DMS79 (cell line): Measurements from ENCODE around the gene NPFFR1.
"Not testable (repeated sequence)": the region's sequence is repeated elsewhere in the genome, so short reads cannot be mapped to it uniquely, and the experiment has no call there.

Source experiments
- DNase-seq: peaks from one replicate; lab custom pipeline; 2025; lab: John Stamatoyannopoulos, UW

The NPFFR1 gene

DNA sequence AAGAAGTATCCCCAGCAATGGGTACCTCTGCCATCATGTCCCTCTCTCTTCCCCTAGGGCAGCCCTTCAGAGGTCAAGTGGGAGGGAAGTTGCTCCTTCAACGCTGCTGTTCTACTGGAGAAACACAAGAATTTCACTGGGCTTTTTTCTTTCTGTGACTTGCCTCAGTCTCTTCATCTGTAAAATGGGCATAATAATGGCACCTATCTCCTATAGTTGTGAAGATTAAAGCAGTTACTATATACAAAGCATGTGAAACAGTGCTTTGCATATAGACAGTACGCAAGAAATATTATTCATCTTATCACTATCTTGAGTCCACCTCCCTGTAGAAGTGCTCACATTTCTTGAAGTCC, 1.6 kb upstream of the NPFFR1 start:
- DNase-seq: no peak

DNA sequence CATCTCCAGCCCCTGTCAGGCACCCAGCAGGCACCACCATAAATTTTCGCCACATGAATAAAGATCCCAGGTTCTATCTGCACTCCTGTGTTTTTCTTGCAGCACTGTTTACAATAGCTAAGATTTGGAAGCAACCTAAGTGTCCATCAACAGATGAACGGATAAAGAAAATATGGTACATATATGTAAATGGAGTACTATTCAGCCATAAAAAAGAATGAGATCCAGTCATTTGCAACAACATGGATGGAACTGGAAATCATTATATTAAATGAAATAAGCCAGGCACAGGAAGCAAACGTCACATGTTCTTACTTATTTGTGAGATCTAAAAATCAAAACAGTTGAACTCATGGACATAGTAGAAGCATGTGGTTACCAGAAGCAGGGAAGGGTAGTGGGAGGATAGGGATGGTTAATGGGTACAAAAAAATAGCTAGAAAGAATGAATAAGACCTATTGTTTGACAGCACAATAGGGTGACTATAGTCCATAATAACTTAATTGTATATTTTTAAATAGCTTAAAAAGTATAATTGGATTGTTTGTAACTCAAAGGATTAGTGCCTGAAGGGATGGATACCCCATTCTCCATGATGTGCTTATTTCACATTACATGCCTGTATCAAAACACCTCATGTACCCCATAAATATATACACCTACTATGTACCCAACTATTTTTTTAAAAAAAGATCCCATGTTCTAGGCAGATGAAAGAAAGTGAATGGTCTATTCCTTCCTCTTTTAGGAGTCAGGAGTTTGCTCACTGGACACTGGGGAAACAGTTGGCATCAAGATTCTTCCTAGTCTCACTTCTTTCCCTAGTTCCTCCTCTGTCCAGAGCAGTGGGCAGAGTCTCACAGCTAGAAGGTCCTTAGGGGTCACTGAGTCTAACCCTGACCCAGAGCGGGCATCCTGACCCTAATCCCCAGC, 1.0 kb upstream of the NPFFR1 start:
- DNase-seq: no peak

DNA sequence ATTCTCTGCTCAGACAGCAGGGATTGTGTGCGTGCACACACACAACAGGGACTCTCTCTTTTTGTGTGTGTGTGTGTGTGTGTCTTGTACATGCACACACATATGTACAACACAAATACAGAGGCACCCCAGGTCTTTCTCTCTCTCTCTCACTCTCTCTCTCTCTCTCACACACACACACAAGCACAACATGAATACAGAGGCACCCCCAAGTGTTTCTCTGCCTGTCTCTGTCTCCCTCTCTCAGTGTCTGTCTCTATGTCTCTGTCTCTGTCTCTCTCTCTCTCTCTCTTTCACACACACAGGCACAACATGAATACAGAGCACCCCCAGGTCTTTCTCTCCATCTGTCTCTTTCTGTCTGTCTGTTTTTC, 746 bp downstream of the NPFFR1 start:
- DNase-seq: no peak

DNA sequence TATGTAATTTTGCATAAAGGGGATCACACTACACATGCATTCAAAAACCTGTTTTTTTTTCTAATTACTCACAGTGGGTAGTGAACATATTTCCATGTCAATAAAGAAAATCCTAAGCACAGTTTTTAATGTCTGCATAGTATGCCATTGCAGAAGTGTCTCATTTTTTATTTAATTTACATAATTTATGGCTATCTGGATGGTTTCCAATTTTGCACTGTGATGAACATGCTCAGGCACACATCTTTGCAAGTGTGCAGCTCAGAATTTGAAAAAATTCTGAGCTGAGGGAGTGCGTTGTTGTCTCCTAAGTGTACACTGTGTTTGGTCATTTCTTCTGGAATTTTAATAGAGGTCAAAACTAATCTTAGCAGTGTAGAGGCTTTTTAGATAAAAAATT, 2.2 kb downstream of the NPFFR1 start:
- DNase-seq: no peak

DNA sequence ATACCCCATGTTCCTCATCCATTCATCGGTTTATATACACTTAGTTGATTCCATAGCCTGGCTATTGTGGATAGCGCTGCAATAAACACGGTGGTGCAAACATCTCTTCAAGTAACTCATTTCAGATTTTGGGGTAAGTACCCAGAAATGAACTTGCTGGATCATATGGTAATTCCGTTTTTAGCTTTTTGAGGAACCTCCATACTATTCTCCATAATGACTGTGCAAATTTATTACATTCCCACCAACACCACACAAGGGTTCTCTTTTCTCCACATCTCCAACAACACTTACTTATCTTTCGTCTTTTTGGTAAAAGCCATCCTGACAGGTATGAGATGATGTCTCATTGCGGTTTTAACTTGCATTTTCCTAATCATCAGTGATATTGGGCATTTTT, 3.7 kb downstream of the NPFFR1 start:
- no peak for DNase-seq

DNA sequence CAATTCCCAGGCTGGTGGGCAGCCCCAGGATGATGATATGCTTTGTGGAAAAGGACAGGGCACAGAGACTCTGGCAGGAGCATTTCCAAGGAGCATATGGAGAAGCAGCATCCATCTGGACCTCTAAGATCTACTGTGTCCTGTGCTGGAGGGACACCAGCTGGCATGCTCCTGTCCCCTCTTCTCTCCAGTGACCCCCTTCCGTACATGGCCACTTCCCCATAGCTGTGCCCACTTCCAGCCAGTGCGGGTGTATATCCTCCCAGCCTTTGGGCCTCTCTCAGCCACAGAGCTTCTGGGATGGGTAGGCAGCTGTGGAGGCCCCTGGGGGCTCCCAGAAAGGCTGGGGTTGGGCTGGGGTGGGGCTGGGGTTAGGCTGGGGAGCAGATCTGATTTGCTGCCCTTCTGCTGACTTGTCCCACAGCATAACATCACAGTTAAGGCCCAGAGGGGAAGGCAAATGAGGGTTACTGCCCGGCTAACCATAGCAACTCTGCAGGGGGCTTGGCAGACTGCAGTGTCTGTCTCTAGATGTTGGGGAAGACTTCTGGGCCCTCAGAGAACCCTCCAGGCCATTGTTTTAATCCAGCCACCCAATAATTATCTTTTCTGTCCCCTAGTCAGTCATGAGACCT, 6.3 kb downstream of the NPFFR1 start:
- DNase-seq: no peak

DNA sequence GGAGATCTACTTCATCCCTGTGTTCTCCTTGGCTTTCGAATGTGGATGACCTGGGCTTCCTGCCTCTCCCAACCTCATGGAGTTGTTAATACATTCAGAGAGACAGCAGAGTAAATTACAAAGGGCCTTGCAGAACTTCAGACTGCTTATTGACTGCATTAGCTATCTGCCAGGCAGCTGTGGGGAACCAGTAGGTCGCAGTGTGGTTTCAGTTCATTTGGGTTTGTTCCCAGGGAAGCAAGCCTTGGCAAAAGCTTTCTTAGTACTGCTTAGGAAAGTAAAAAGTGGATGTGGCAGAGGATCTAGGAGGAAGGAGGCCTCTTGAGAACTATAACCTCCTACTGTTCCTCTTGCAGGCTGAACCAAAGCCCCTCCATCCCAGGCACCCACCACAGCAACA, 9.2 kb downstream of the NPFFR1 start:
- no peak for DNase-seq

DNA sequence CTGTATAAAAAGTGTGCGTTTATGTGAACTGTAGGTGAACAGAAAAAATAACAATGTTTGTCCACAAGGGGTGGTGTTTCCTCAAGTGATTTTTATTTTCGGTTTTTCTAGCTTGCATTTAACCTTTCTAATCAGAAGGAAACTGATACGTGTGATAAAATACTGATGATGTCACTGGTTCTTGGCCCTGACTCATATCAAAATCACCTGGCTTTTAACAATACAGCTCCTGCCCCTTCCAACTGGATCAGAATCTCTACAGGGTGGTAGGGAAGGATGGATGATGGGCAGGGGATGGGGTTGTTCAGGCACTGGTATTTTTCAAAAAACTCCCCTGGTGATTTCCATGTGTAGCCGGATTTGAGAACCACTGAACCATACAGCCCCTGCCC, 10.9 kb downstream of the NPFFR1 start:
- no peak for DNase-seq

DNA sequence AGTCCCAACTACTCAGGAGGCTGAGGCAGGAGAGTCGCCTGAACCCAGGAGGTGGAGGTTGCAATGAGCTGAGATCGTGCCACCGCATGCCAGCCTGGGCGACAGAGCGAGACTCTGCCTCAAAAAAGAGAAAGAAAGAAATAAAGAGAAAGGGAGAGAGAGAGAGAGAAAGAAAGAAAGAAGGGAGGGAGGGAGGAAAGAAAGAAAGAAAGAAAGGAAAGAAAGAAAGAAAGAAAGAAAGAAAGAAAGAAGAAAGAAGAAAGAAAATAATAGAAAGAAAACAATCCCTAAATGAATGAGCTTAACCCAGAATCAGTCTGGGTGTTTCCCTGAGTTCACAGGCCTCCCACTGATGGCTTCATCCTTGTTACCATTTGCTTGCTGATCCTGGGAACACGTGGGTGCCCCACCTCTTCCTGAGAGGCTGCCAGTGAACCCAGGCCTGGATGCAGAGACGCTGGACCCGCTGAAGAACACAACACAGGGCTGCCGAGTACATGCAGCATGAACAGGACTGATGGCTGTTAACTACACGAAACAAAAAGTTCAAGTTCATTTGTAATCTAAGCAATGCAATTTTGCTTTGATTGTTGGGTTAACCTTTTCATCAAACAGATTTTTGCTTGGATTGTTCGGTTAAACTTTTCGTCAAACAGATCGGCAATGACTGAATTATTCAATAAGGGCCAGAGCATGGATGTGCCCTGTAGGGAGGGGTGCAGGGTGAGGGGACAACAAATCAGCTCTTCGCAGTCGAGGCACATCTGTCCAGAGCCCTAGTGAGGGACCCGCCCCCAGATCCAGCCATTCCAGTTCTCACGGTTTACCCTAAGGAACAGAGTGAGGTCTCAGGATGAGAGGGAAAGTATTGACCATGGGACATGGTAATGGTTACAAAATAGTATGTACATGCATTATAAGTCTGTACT, 11.5 kb downstream of the NPFFR1 start:
- no peak for DNase-seq

DNA sequence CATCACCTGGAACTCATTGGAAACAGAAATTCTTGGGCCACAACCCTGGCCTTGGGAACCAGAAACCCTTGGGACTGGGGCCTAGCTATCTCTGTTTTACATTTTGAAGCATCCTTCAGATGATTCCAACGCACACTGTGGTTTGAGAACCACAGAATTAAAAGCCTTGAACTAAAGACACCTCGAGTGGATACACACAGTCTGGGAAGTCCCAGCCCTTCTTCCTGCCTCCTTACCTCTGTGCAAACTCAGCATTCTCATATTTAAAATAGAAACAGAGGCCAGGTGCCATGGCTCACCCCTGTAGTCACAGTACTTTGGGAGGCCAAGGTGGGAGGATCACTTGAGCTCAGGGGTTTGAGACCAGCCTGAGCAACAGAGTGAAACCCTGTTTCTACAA, 12.9 kb downstream of the NPFFR1 start:
- no peak for DNase-seq

DNA sequence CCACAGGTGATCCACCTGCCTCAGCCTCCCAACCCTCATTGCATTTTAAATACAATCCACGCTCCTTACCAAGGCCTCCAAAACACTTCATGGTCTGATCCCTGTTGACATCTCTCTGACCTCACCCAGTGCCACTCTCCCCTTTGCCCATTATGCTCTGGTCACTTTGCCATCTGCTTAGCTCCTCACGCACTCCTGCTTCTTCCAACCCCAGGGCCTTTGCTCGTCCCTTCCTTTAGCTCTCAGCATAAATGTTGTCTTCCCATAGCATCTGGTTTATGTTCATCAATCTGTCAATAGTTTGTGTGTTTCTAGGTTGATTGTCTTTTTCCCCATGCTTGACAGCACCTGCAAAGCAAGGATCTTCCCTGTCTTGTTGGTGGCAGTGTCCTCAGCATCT, 14.1 kb downstream of the NPFFR1 start:
- DNase-seq: no peak

DNA sequence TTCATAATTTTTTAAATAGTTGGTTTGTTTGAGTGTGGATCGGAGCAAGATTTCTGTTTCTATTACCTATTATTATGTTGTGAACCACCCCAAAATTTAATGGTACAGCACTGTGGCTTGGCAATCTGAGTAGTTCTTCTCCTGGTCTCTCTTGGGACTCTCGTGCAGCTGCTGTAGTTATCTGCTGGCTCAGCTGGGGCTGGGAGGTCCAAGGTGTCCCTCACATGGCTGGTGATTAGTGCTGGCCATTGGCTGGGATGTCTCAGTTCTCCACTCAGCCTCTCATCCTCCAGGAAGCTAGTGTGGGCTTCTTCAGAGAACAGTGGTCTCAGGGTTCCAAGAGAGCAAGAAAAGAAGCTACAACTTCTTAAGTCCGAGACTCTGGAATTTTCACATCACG, 15.4 kb downstream of the NPFFR1 start:
- DNase-seq: no peak

DNA sequence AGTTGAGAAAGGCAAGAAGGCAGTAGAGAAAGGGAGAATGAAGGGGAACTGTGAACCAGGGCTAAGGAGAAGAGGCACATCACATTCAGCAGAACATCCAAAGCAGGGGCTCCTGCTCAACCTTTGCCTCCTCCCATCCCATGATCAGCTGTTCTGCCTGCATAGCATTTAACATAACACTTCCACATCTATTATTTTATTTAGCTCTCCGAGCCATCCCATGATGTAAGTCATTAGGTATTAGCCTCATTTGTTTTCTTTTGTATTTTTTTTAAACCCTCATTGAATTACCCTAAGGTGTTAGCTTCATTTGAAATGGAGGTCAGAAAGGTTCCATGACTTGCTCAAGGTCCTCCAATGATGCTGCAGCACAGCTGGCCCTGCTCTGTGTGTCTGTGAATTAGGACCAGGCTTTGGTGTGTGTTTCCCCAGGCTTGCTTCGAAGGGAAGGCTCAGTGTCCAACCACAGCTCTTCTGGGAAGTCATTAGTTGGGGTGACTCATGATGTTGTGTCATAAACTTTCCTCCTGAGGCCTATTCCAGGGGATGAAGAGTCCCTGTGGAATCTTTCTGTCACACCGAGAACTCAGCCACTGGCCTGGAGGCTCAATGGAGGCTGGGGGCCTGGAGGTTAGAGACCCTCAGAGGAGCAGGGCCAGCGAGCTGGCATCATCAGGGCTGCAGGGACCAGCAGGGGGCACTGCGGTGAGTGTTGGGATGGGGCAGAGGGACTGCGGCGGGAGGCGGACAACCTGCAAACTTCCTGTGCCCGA, 16.5 kb downstream of the NPFFR1 start:
- no peak for DNase-seq

DNA sequence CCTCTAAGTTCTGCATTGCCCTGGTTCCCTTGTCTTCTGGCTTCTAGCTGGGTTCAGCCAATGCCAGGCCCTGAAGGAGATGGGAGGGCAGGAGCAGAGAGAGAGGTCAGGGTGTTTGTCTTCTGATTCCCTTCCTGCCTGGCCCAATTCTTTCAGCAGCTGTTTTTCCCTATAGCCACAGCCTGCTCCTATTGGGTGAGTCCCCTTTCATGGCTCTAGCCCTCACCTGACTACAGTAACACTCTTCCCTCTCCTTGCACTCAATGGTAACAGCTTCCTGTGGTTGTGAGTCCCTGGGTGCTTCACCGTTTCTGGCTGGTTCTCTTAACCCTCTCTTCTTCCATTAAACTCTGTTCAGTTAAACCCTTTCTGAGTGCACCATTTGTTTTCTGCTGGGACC, 17.1 kb downstream of the NPFFR1 start:
- no peak for DNase-seq

DNA sequence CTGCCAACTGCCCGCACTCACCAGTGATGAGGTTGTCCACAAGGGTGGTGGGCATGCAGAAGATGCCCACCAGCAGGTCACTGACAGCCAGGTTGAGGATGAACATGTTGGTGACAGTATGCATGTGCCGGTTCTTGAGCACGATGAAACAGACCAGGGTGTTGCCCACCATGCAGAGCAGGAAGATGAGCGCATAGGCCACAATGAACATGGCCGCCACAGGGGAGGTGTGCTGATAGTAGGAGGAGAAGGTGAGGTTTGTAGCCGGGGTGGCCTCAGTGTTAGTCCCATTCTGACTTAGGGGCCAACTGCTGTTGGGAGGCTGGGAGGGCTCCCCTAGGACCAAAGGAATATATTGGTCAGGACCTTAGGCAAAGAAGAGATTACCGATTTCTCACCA, 17.7 kb downstream of the NPFFR1 start:
- no peak for DNase-seq

DNA sequence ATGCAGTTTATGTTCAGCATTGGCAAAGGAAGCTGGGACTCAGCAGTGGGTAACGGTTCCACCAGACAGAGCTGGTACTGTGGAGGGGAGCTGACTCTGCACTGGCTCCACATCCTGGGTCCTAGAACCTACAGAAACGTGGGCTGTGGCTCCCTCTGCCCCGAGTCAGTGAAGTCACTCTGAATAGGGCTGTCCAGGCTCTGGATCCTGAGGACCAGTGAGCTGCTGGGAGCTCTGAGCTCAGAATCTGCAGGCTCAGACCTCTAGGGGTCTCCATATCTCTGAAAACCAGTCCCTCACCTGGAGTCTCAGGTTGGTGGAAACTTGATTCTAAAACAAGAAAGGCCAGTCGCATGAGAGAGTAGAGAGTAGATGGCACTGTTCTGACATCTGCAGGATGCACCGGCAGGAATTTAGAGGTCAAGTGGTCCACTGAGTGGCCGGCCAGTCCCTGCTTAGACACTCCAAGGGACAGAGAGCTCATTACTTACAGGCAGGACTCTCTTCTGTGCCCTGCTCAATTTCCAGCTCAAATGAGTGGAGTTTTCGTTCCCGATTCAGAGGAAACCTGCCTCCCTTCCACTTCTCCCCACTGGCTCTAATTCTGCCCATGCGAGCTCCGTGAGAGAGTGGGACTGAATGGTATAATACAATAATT, 18.6 kb downstream of the NPFFR1 start:
- no peak for DNase-seq

DNA sequence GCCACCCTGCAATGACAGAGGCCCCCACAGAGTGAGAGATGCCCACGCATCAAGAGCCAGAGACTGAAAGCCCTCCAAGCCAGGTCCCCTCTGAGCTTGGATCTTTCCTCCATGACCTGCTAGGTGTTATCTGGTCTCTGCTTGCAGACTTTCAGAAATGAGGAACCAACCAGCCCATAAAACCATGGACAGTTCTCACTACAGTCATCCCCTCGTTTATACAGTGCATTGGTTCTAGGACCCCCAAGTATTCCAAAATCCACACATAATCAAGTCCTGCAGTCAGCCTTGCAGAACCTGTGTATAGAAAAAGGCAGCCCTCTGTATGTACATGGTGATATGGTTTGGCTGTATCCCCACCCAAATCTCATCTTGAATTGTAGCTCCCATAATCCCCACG, 23.1 kb downstream of the NPFFR1 start:
- DNase-seq: no peak

DNA sequence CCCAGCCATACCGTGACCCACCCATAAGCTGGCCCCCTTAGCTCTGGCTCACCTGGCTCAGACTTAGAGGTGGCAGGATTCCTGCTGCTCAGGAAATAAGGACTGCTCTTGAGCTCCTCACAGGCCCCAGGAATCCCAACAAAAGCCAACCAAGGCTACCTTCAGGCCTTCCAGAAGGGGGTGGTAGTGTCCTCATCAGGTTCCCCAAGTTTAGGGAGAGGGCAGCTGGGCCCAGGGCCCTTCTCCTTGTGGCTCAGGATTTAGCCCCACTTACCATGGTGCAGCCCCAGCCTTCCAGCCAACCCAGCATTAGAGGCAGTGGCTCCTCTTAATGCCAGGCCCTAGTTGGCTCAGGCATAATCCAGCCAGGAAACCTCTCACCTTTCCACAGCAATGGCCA, 23.5 kb downstream of the NPFFR1 start:
- no peak for DNase-seq

DNA sequence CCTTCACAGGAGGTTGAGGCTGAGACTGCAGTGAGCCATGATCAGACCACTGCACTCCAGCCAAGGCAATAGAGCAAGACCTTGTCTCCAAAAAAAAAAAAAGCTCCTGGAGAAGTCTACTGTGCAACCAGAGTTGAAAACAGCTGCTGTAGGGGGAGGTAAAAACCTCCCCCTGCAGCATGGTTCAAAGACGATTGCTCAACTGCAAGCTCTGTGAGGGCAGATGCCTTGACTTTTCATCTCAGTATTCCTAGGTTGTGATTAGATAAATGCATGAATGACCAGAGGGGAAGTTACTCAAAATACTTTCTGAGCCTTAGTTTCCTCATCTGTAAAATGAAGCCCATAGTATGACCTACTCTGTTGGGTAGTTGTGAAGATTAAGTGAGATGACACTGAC, 25.6 kb downstream of the NPFFR1 start:
- no peak for DNase-seq

DNA sequence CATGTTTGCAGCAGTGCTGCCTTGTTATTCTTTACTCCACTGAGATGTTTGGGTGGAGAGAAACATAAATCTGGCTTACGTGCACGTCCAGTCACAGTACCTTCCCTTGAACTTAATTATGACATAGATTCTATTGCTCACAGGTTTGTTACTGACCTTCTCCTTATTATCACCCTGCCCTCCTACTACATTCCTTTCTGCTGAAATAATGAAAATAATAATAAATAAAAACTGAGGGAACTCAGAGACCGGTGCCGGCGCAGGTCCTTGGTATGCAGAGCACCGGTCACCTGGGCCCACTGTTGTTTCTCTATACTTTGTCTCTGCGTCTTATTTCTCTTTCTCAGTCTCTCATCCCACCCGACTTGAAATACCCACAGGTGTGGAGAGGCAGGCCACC, 26.0 kb downstream of the NPFFR1 start:
- DNase-seq: not testable (repeated sequence)

DNA sequence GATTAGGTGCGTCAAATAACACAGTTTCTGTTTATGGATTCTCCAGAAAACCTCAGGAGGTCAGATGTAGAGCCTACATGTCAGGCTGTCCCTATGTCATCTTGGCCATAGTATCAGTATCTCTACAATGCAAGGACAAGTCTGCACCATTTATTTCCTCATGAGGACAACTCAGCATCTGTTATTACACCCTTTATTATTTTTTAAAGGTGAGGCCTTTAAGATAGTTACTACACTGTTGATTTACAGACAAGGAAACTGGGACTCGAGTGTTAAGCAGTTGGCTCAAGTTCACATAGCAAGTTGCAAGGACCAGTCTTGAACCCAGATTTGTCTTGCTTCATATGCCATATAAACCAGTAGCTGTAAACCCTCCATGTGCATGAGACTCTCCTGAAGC, 27.3 kb downstream of the NPFFR1 start:
- no peak for DNase-seq
